Measurements from ENCODE around the gene ADAMTSL1.

The ADAMTSL1 gene

DNA sequence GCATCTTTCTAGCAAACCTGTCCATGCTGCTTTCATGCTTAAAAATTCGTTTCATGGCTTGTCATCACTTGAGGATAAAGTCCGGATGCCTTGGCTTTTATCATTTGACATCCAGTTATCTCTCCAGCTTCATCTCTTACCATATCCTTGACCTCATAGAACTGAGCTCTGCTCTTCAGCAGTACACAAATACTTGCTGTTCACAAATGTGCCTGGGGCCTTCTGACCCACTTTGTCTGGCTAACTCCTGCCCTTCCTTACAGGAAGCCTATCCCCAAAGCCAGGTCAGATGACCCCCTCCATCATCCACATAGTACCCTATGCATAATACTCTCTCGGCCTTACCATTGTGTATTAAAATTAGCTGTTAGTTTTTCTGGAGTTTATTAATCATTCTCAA is 310.0 kb downstream of the ADAMTSL1 start:
- ChIA-PET POLR2A (no interaction called here), CTCF (interaction anchor here (0.6 to 1.5 kb wide), 2 partner anchors 10 to 14 kb away, joined by 3 to 4 read pairs; no protein-coding TSS in a partner anchor)
- no peaks in the 10 kb centered on the region for H3K36me3 ChIP-seq (ENCODE audit: control insufficient read depth in 2 of 2, insufficient read depth in 1 of 2, low read length in 2 of 2)
- 0 out of 2 replicates have a peak, but pooled peaks cover 2% of the 10 kb centered on the region for H3K4me1 ChIP-seq (ENCODE audit: control insufficient read depth, insufficient read depth, low read length)
- TF ChIP-seq ZNF155 (tag by site-specific recombination; IDR thresholded peaks at IDR 0.05) = no peak
- TF ChIP-seq, protein P1, sequence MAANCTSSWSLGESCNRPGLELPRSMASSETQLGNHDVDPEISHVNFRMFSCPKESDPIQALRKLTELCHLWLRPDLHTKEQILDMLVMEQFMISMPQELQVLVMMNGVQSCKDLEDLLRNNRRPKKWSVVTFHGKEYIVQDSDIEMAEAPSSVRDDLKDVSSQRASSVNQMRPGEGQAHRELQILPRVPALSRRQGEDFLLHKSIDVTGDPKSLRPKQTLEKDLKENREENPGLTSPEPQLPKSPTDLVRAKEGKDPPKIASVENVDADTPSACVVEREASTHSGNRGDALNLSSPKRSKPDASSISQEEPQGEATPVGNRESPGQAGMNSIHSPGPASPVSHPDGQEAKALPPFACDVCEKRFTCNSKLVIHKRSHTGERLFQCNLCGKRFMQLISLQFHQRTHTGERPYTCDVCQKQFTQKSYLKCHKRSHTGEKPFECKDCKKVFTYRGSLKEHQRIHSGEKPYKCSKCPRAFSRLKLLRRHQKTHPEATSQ (tag by site-specific recombination; IDR thresholded peaks at IDR 0.05) = no peak
- TF ChIP-seq ZNF530 (tag by site-specific recombination; IDR thresholded peaks at IDR 0.05; ENCODE audit: low read depth) = no peak
- TF ChIP-seq, protein P2, sequence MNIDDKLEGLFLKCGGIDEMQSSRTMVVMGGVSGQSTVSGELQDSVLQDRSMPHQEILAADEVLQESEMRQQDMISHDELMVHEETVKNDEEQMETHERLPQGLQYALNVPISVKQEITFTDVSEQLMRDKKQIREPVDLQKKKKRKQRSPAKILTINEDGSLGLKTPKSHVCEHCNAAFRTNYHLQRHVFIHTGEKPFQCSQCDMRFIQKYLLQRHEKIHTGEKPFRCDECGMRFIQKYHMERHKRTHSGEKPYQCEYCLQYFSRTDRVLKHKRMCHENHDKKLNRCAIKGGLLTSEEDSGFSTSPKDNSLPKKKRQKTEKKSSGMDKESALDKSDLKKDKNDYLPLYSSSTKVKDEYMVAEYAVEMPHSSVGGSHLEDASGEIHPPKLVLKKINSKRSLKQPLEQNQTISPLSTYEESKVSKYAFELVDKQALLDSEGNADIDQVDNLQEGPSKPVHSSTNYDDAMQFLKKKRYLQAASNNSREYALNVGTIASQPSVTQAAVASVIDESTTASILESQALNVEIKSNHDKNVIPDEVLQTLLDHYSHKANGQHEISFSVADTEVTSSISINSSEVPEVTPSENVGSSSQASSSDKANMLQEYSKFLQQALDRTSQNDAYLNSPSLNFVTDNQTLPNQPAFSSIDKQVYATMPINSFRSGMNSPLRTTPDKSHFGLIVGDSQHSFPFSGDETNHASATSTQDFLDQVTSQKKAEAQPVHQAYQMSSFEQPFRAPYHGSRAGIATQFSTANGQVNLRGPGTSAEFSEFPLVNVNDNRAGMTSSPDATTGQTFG (tag by site-specific recombination; IDR thresholded peaks at IDR 0.05; ENCODE audit: borderline replicate concordance) = no peak
- no peak for TF ChIP-seq KLF8 (tag by site-specific recombination; IDR thresholded peaks at IDR 0.05)
- no peak for TF ChIP-seq ZNF184 (tag by site-specific recombination; IDR thresholded peaks at IDR 0.05)
- TF ChIP-seq OVOL3 (tag by site-specific recombination; IDR thresholded peaks at IDR 0.05) = no peak
- H3K4me3 ChIP-seq (ENCODE audit: low read depth, low read length) = no peak overlapping the region
- no peak overlapping the region for H3K27ac ChIP-seq (ENCODE audit: extremely low read depth, low read depth, low read length)
- no peaks in the 10 kb centered on the region for H3K9me3 ChIP-seq (ENCODE audit: control insufficient read depth, insufficient read depth, low read depth, low read length)

DNA sequence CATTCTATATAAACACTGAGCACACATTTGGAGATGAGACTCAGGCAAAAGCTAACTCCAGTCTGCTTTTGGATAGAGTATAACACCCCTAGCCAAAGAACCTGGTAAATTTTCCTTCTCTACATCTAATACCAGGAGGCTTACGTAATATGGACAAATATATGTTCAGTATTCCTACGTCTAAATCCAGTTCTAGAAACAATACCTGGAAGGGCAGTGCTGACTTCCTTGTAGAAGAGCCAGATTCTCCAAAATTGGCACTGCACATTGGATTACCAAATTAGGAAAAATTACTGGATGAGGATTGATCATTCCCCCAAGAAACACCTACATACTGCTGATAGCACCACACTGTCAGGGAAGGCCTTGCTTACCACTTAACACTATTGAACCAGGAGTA is 311.7 kb downstream of the ADAMTSL1 start:
- Histone ChIP-seq H3K4me1 (ENCODE audit: control insufficient read depth, insufficient read depth, low read length) (0 out of 2 replicates have a peak, but pooled peaks cover 2% of the 10 kb centered on the region), H3K9me3 (ENCODE audit: control insufficient read depth, insufficient read depth, low read depth, low read length) (no peaks in the 10 kb centered on the region), H3K27ac (ENCODE audit: extremely low read depth, low read depth, low read length) (no peak overlapping the region), H3K36me3 (ENCODE audit: control insufficient read depth in 2 of 2, insufficient read depth in 1 of 2, low read length in 2 of 2) (no peaks in the 10 kb centered on the region), H3K4me3 (ENCODE audit: low read depth, low read length) (no peak overlapping the region)
- CTCF ChIA-PET = interaction anchor here (0.7 kb wide), 1 partner anchor 114 kb away, joined by 3 read pairs; no protein-coding TSS in a partner anchor
- TF ChIP-seq, protein P3, sequence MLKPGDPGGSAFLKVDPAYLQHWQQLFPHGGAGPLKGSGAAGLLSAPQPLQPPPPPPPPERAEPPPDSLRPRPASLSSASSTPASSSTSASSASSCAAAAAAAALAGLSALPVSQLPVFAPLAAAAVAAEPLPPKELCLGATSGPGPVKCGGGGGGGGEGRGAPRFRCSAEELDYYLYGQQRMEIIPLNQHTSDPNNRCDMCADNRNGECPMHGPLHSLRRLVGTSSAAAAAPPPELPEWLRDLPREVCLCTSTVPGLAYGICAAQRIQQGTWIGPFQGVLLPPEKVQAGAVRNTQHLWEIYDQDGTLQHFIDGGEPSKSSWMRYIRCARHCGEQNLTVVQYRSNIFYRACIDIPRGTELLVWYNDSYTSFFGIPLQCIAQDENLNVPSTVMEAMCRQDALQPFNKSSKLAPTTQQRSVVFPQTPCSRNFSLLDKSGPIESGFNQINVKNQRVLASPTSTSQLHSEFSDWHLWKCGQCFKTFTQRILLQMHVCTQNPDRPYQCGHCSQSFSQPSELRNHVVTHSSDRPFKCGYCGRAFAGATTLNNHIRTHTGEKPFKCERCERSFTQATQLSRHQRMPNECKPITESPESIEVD (tag by site-specific recombination; IDR thresholded peaks at IDR 0.05) = no peak
- TF ChIP-seq ZNF324 (tag by site-specific recombination; IDR thresholded peaks at IDR 0.05) (no peak), ZNF792 (tag by site-specific recombination; IDR thresholded peaks at IDR 0.05) (no peak), ZNF549 (tag by site-specific recombination; IDR thresholded peaks at IDR 0.05) (no peak), ZNF175 (tag by site-specific recombination; IDR thresholded peaks at IDR 0.05) (no peak), SCRT2 (tag by site-specific recombination; IDR thresholded peaks at IDR 0.05) (no peak), GLI2 (tag by site-specific recombination; IDR thresholded peaks at IDR 0.05; ENCODE audit: borderline replicate concordance, low read depth) (no peak), IKZF3 (tag by site-specific recombination; IDR thresholded peaks at IDR 0.05) (no peak), ZNF530 (tag by site-specific recombination; IDR thresholded peaks at IDR 0.05; ENCODE audit: low read depth) (no peak), ZNF274 (IDR thresholded peaks at IDR 0.05; ENCODE audit: low read length) (no peak), ZNF274 (tag by site-specific recombination; IDR thresholded peaks at IDR 0.05; ENCODE audit: borderline replicate concordance) (no peak), ZBTB21 (tag by site-specific recombination; IDR thresholded peaks at IDR 0.05) (no peak), ZNF221 (tag by site-specific recombination; IDR thresholded peaks at IDR 0.05; ENCODE audit: borderline replicate concordance) (no peak), ZNF416 (tag by site-specific recombination; IDR thresholded peaks at IDR 0.05) (no peak), ZNF596 (tag by site-specific recombination; IDR thresholded peaks at IDR 0.05) (no peak), ZNF529 (tag by site-specific recombination; IDR thresholded peaks at IDR 0.05; ENCODE audit: insufficient replicate concordance) (no peak), BCL11A (tag by site-specific recombination; IDR thresholded peaks at IDR 0.05; ENCODE audit: low read depth) (no peak), ZNF776 (tag by site-specific recombination; IDR thresholded peaks at IDR 0.05; ENCODE audit: borderline replicate concordance) (no peak), GFI1B (tag by site-specific recombination; IDR thresholded peaks at IDR 0.05) (no peak)
- TF ChIP-seq, protein P4, sequence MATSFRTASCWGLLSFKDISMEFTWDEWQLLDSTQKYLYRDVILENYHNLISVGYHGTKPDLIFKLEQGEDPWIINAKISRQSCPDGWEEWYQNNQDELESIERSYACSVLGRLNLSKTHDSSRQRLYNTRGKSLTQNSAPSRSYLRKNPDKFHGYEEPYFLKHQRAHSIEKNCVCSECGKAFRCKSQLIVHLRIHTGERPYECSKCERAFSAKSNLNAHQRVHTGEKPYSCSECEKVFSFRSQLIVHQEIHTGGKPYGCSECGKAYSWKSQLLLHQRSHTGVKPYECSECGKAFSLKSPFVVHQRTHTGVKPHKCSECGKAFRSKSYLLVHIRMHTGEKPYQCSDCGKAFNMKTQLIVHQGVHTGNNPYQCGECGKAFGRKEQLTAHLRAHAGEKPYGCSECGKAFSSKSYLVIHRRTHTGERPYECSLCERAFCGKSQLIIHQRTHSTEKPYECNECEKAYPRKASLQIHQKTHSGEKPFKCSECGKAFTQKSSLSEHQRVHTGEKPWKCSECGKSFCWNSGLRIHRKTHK (tag by site-specific recombination; IDR thresholded peaks at IDR 0.05) = no peak
- POLR2A ChIA-PET = interaction anchor here (0.6 to 0.7 kb wide), 2 partner anchors 14 to 84 kb away, joined by 3 to 4 read pairs; no protein-coding TSS in a partner anchor
